SU-DHL-6 (cell line): ENCODE measurements around the gene SLC17A7.
A peak's percentile ranks its signal among the peaks of the same experiment; 100 is the strongest.

Experiments
- H2AFZ ChIP-seq: fragments of 200-600 bp; sonication (generic); 2 replicates; pipeline ENCODE4 v1.6.1; 2014; ENCODE audit warnings: low read depth, mild to moderate bottlenecking, moderate library complexity, mixed read lengths, antibody characterized with exemption, low read length; ENCODE audit not compliant: severe bottlenecking
- H3F3A ChIP-seq: fragments of 200-600 bp; shearing (Covaris generic); 2 replicates; pipeline ENCODE4 v1.6.0; 2016; ENCODE audit warnings: antibody characterized with exemption, mild to moderate bottlenecking; ENCODE audit not compliant: insufficient read depth
- H3K27ac ChIP-seq: fragments of 200-600 bp; sonication (generic); 2 replicates; pipeline ENCODE4 v1.5.1; 2016; ENCODE audit warnings: low read depth, mild to moderate bottlenecking, low read length, moderate library complexity, mixed read lengths
- H3K27me3 ChIP-seq: fragments of 200-600 bp; sonication (generic), shearing (Covaris generic); 2 replicates; pipeline ENCODE4 v1.6.0; 2014; ENCODE audit warnings: mild to moderate bottlenecking, low read length
- H3K36me3 ChIP-seq: fragments of 200-600 bp; sonication (generic); 2 replicates; pipeline ENCODE4 v1.6.1; 2014; ENCODE audit warnings: mild to moderate bottlenecking, low read length, mixed read lengths
- H3K4me2 ChIP-seq: fragments of 300-600, 200-600 bp; shearing (Covaris generic), sonication (generic); 2 replicates; pipeline ENCODE4 v1.6.0; 2014; ENCODE audit warnings: low read length, low read depth, mild to moderate bottlenecking; ENCODE audit not compliant: poor library complexity, severe bottlenecking
- H3K4me3 ChIP-seq: fragments of 200-600 bp; sonication (generic); 2 replicates; pipeline ENCODE4 v1.5.1; 2014; ENCODE audit warnings: antibody characterized with exemption, low read length, mild to moderate bottlenecking, mixed read lengths; ENCODE audit not compliant: insufficient read depth, poor library complexity, severe bottlenecking
- H3K79me2 ChIP-seq: fragments of 200-600 bp; sonication (generic); 2 replicates; pipeline ENCODE4 v1.6.1; 2014; ENCODE audit warnings: mild to moderate bottlenecking, low read length, moderate library complexity; ENCODE audit not compliant: insufficient read depth
- H3K9ac ChIP-seq: fragments of 200-600 bp; sonication (generic); 2 replicates; pipeline ENCODE4 v1.7.0; 2014; ENCODE audit warnings: mild to moderate bottlenecking, low read length
- H3K9me2 ChIP-seq: fragments of 200-600 bp; sonication (generic); replicated peaks from 2 replicates; pipeline ENCODE4 v1.6.1; 2014; ENCODE audit warnings: low read length; ENCODE audit not compliant: insufficient read depth
- H3K9me3 ChIP-seq: fragments of 200-600 bp; sonication (generic); 2 replicates; pipeline ENCODE4 v1.6.1; 2014; ENCODE audit warnings: low read length, mixed read lengths; ENCODE audit not compliant: insufficient read depth
- H4K20me1 ChIP-seq: fragments of 200-600 bp; sonication (generic); 2 replicates; pipeline ENCODE4 v1.6.1; 2014; ENCODE audit warnings: low read depth, mild to moderate bottlenecking, antibody characterized with exemption, low read length, moderate library complexity, mixed read lengths
- CTCF ChIP-seq: fragments of 200-600 bp; sonication (generic); IDR thresholded peaks from one replicate; pipeline ENCODE4 v1.5.1; 2017; ENCODE audit warnings: antibody characterized with exemption, mild to moderate bottlenecking, low read length, moderate library complexity; ENCODE audit not compliant: insufficient read depth, poor library complexity, severe bottlenecking
- EZH2phosphoT487 ChIP-seq: fragments of 200-600 bp; sonication (generic), shearing (Covaris generic); conservative IDR thresholded peaks from 2 replicates; pipeline ENCODE4 v1.6.1; 2018; ENCODE audit warnings: mild to moderate bottlenecking, antibody characterized with exemption, low read length, moderate library complexity, mixed read lengths

The SLC17A7 gene

GRCh38 chr19:49443366-49444099 lies 2.2 kb upstream of the SLC17A7 start:
- Histone ChIP-seq H3K79me2 (no peaks in the 10 kb centered on the region), H3K4me3 (peak overlapping the region; percentile 74), H3K9ac (peak overlapping the region; percentile 77), H3K36me3 (no peaks in the 10 kb centered on the region), H3F3A (0 out of 2 replicates have a peak, but pooled peaks cover 5% of the 10 kb centered on the region), H3K27ac (peak overlapping the region; percentile 52), H3K9me3 (no peaks in the 10 kb centered on the region), H3K27me3 (no peaks in the 10 kb centered on the region), H3K9me2 (no peaks in the 10 kb centered on the region), H3K4me2 (peak overlapping the region; percentile 81), H4K20me1 (no peaks in the 10 kb centered on the region), H2AFZ (peak overlapping the region; percentile 99)
- TF ChIP-seq EZH2phosphoT487 (no peak), CTCF (peak; percentile 90)

- H3K27me3 ChIP-seq: no peaks in the 10 kb centered on the region
- TF ChIP-seq EZH2phosphoT487 (no peak), CTCF (no peak)
- no peaks in the 10 kb centered on the region for H3K9me3 ChIP-seq
- no peaks in the 10 kb centered on the region for H3K79me2 ChIP-seq
- no peaks in the 10 kb centered on the region for H3K36me3 ChIP-seq
- no peaks in the 10 kb centered on the region for H3K9me2 ChIP-seq
- peak overlapping the region; percentile 77 for H3K9ac ChIP-seq
- 0 out of 2 replicates have a peak, but pooled peaks cover 5% of the 10 kb centered on the region for H3F3A ChIP-seq
- H2AFZ ChIP-seq: peak overlapping the region; percentile 99
- peak overlapping the region; percentile 52 for H3K27ac ChIP-seq
- peak overlapping the region; percentile 74 for H3K4me3 ChIP-seq
- H4K20me1 ChIP-seq: no peaks in the 10 kb centered on the region
- H3K4me2 ChIP-seq: peak overlapping the region; percentile 81
Measured at GRCh38 chr19:49442771-49443365, 1.5 kb upstream of the SLC17A7 start.

- Histone ChIP-seq H4K20me1 (no peaks in the 10 kb centered on the region), H3K36me3 (no peaks in the 10 kb centered on the region), H3K9me3 (no peaks in the 10 kb centered on the region), H2AFZ (no peak overlapping the region), H3K27me3 (no peaks in the 10 kb centered on the region), H3F3A (0 out of 2 replicates have a peak, but pooled peaks cover 5% of the 10 kb centered on the region), H3K27ac (no peak overlapping the region), H3K9me2 (no peaks in the 10 kb centered on the region), H3K79me2 (no peaks in the 10 kb centered on the region), H3K4me2 (peak overlapping the region; percentile 81), H3K4me3 (no peak overlapping the region), H3K9ac (no peak overlapping the region)
- TF ChIP-seq CTCF: no peak
- TF ChIP-seq EZH2phosphoT487: no peak
Measured at GRCh38 chr19:49442354-49442753, 1.0 kb upstream of the SLC17A7 start.
